HL-60 (cell line): ENCODE data around the gene NEK7.

Experiments used
- DNase-seq, 2 experiments: peaks; one replicate each; pipeline ENCODE4 v3.0.0-alpha.2; 2010 to 2020; ENCODE audit warnings: low read depth in 1 of 2, low spot score in 1 of 2
- H3K27ac ChIP-seq: fragments of 250-450 bp; sonication (Bioruptor Pico); replicated peaks from 2 replicates; pipeline ENCODE4 v1.5.1; 2020; ENCODE audit warnings: mild to moderate bottlenecking, moderate library complexity
- H3K27me3 ChIP-seq: fragments of 250-450 bp; sonication (Bioruptor Pico); 2 replicates; pipeline ENCODE4 v1.5.1; 2021; ENCODE audit warnings: mild to moderate bottlenecking, moderate library complexity; ENCODE audit not compliant: insufficient read depth, poor library complexity, severe bottlenecking
- H3K4me3 ChIP-seq: replicated peaks from 2 replicates; pipeline ENCODE4 v1.5.1; 2011; ENCODE audit warnings: mild to moderate bottlenecking, control low read depth, low read length; ENCODE audit not compliant: insufficient read depth
- CTCF ChIP-seq: IDR thresholded peaks from one replicate; pipeline ENCODE4 v1.5.1; 2011; ENCODE audit warnings: low read length, control low read depth, inconsistent platforms; ENCODE audit not compliant: insufficient read depth
- GABPA ChIP-seq: IDR thresholded peaks from 2 replicates; pipeline ENCODE4 v1.6.1; 2012; ENCODE audit warnings: low read depth
- POLR2AphosphoS5 ChIP-seq: IDR thresholded peaks from 2 replicates; pipeline ENCODE4 v1.6.1; 2012; ENCODE audit warnings: low read depth
- REST ChIP-seq: IDR thresholded peaks from 2 replicates; pipeline ENCODE4 v1.6.1; 2012; ENCODE audit warnings: low read depth; ENCODE audit not compliant: insufficient replicate concordance
- SPI1 ChIP-seq: IDR thresholded peaks from 2 replicates; pipeline ENCODE4 v1.6.1; 2012; ENCODE audit warnings: low read depth, mild to moderate bottlenecking, borderline replicate concordance

The NEK7 gene

GRCh38 chr1:198350456-198350855 lies 193.7 kb downstream of the NEK7 start:
- DNase-seq, result no peak
- no peaks in the 10 kb centered on the region for H3K27me3 ChIP-seq
- TF ChIP-seq REST, result no peak
- no peak overlapping the region for H3K27ac ChIP-seq
- H3K4me3 ChIP-seq, result no peak overlapping the region

GRCh38 chr1:198352975-198353695 lies 196.3 kb downstream of the NEK7 start:
- DNase-seq, result no peak
- Histone ChIP-seq H3K4me3 (no peak overlapping the region), H3K27ac (no peak overlapping the region), H3K27me3 (no peaks in the 10 kb centered on the region)
- no peak for TF ChIP-seq GABPA
- TF ChIP-seq SPI1, result no peak
- TF ChIP-seq CTCF, result no peak
- no peak for TF ChIP-seq POLR2AphosphoS5
- no peak for TF ChIP-seq REST

- DNase-seq, result no peak
- no peak for TF ChIP-seq GABPA
- no peak for TF ChIP-seq SPI1
- no peak for TF ChIP-seq REST
- TF ChIP-seq POLR2AphosphoS5, result no peak
- TF ChIP-seq CTCF, result no peak
- Histone ChIP-seq H3K27me3 (no peaks in the 10 kb centered on the region), H3K27ac (no peak overlapping the region), H3K4me3 (no peak overlapping the region)
Measured at GRCh38 chr1:198357937-198358336, 201.1 kb downstream of the NEK7 start.
